ENCODE measurements around the gene ACVR2A.

ACVR2A gene

GRCh38 chr2:147843864-147844696 is 749 bp upstream of the ACVR2A start:
- H3F3A ChIP-seq (ENCODE audit: insufficient read depth, low read length): peaks cover 13% of the 10 kb centered on the region; the same call in 1 of the 2 replicates
- peak overlapping the region; percentile 71 for H3K9ac ChIP-seq (ENCODE audit: low read length)
- H3K4me2 ChIP-seq (ENCODE audit: low read depth, low read length): peak overlapping the region; percentile 82
- H3K4me3 ChIP-seq (ENCODE audit: low read length): peak overlapping the region; percentile 75
- peaks cover 8% of the 10 kb centered on the region for H3K27me3 ChIP-seq (replicated peaks; ENCODE audit: insufficient read depth, low read length)
- H4K20me1 ChIP-seq (ENCODE audit: insufficient read depth, low read length): no peaks in the 10 kb centered on the region
- no peaks in the 10 kb centered on the region for H3K9me2 ChIP-seq (replicated peaks; ENCODE audit: insufficient read depth, low read length)
- TF ChIP-seq EZH2phosphoT487 (IDR thresholded peaks at IDR 0.05; ENCODE audit: low read length): no peak
- TF ChIP-seq CTCF (IDR thresholded peaks at IDR 0.05; ENCODE audit: low read length): no peak
- no peak for TF ChIP-seq EZH2 (optimal IDR thresholded peaks at IDR 0.05; ENCODE audit: low read depth, low read length)
- peak; percentile 92 for DNase-seq
- H2AFZ ChIP-seq (ENCODE audit: low read length): peak overlapping the region; percentile 87
- H3K36me3 ChIP-seq (replicated peaks; ENCODE audit: insufficient read depth, low read length): no peaks in the 10 kb centered on the region
- no peaks in the 10 kb centered on the region for H3K9me3 ChIP-seq (replicated peaks; ENCODE audit: insufficient read depth, low read length)
- peaks cover 6% of the 10 kb centered on the region; the same call in 1 of the 2 replicates for H3K4me1 ChIP-seq (ENCODE audit: low read length)
- H3K27ac ChIP-seq (ENCODE audit: low read length): peak overlapping the region; percentile 69; the same call in 1 of the 2 replicates
- H3K79me2 ChIP-seq (ENCODE audit: low read length): peaks cover 18% of the 10 kb centered on the region

GRCh38 chr2:147845411-147845971 is 662 bp downstream of the ACVR2A start:
- peaks cover 23% of the 10 kb centered on the region for H3K79me2 ChIP-seq (ENCODE audit: low read length)
- H2AFZ ChIP-seq (ENCODE audit: low read length): no peak overlapping the region
- H3K4me3 ChIP-seq (ENCODE audit: low read length): peak overlapping the region; percentile 63
- DNase-seq: peak; percentile 73
- TF ChIP-seq EZH2phosphoT487 (IDR thresholded peaks at IDR 0.05; ENCODE audit: low read length) (no peak), CTCF (IDR thresholded peaks at IDR 0.05; ENCODE audit: low read length) (no peak), EZH2 (optimal IDR thresholded peaks at IDR 0.05; ENCODE audit: low read depth, low read length) (no peak)
- no peaks in the 10 kb centered on the region for H3K9me2 ChIP-seq (replicated peaks; ENCODE audit: insufficient read depth, low read length)
- peaks cover 13% of the 10 kb centered on the region; the same call in 1 of the 2 replicates for H3F3A ChIP-seq (ENCODE audit: insufficient read depth, low read length)
- H4K20me1 ChIP-seq (ENCODE audit: insufficient read depth, low read length): no peaks in the 10 kb centered on the region
- peak overlapping the region; percentile 89 for H3K4me2 ChIP-seq (ENCODE audit: low read depth, low read length)
- H3K9ac ChIP-seq (ENCODE audit: low read length): peak overlapping the region; percentile 26; the same call in 1 of the 2 replicates
- no peak overlapping the region; the same call in 1 of the 2 replicates for H3K27ac ChIP-seq (ENCODE audit: low read length)
- H3K9me3 ChIP-seq (replicated peaks; ENCODE audit: insufficient read depth, low read length): no peaks in the 10 kb centered on the region
- H3K4me1 ChIP-seq (ENCODE audit: low read length): peaks cover 6% of the 10 kb centered on the region; the same call in 1 of the 2 replicates
- H3K36me3 ChIP-seq (replicated peaks; ENCODE audit: insufficient read depth, low read length): no peaks in the 10 kb centered on the region
- peaks cover 8% of the 10 kb centered on the region for H3K27me3 ChIP-seq (replicated peaks; ENCODE audit: insufficient read depth, low read length)

- peak overlapping the region; percentile 89; the same call in 1 of the 2 replicates for H3K4me2 ChIP-seq (ENCODE audit: low read depth, low read length)
- H3K4me3 ChIP-seq (ENCODE audit: low read length): no peak overlapping the region
Observed at GRCh38 chr2:147846412-147847081, 1.7 kb downstream of the ACVR2A start.

More at GRCh38 chr2:147846412-147847081, 1.7 kb downstream of the ACVR2A start:
- Histone ChIP-seq H3K9ac (ENCODE audit: low read length) (no peak overlapping the region), H3K9me2 (replicated peaks; ENCODE audit: insufficient read depth, low read length) (no peaks in the 10 kb centered on the region), H4K20me1 (ENCODE audit: insufficient read depth, low read length) (no peaks in the 10 kb centered on the region), H2AFZ (ENCODE audit: low read length) (no peak overlapping the region), H3F3A (ENCODE audit: insufficient read depth, low read length) (peaks cover 13% of the 10 kb centered on the region; the same call in 1 of the 2 replicates), H3K27ac (ENCODE audit: low read length) (no peak overlapping the region), H3K79me2 (ENCODE audit: low read length) (peaks cover 23% of the 10 kb centered on the region), H3K4me1 (ENCODE audit: low read length) (peaks cover 6% of the 10 kb centered on the region; the same call in 1 of the 2 replicates), H3K36me3 (replicated peaks; ENCODE audit: insufficient read depth, low read length) (no peaks in the 10 kb centered on the region), H3K27me3 (replicated peaks; ENCODE audit: insufficient read depth, low read length) (peaks cover 8% of the 10 kb centered on the region), H3K9me3 (replicated peaks; ENCODE audit: insufficient read depth, low read length) (no peaks in the 10 kb centered on the region)
- no peak for DNase-seq
- TF ChIP-seq EZH2 (optimal IDR thresholded peaks at IDR 0.05; ENCODE audit: low read depth, low read length) (no peak), EZH2phosphoT487 (IDR thresholded peaks at IDR 0.05; ENCODE audit: low read length) (no peak), CTCF (IDR thresholded peaks at IDR 0.05; ENCODE audit: low read length) (no peak)
